K562 (cell line): Measurements from ENCODE around the gene TLE3. TPM values are rescaled to one million over a fixed set of nuclear protein-coding genes. Genes with fewer than 3 reads are reported as not detected.

ENCODE experiments used
- ATAC-seq: fragments of 200-7000 bp; cut with Tn5 transposase; 3 replicates; pipeline ENCODE4 v1.9.1; 2020; ENCODE audit warnings: moderate library complexity
- BruUV-seq: library from RNA; stranded (reverse); fragments of 400-500 nt; replicated peaks from 2 replicates; lab custom pipeline; 2021; lab: Mats Ljungman, UMichigan
- CTCF ChIA-PET: fragments of 300-600 bp; formaldehyde crosslinking; extraction: SDS; loops from one replicate; lab custom pipeline; 2021; ENCODE audit warnings: low intra/inter-chr PET ratio; lab: Yijun Ruan, JAX
- POLR2A ChIA-PET: fragments of 300-600, 350-650 bp; sonication (Branson Sonifier 250); formaldehyde crosslinking; extraction: SDS; loops from one replicate; lab custom pipeline; 2021; ENCODE audit warnings: antibody characterized with exemption, inconsistent platforms; lab: Yijun Ruan, JAX
- DNase-seq, 4 experiments: peaks; one replicate each; pipeline versions ENCODE4 v3.0.0 to v3.0.0-alpha.2; 2011 to 2018; ENCODE audit warnings: low spot score in 3 of 4, mixed read lengths in 3 of 4; ENCODE audit errors: extremely low read depth in 1 of 4
- FAIRE-seq: peaks from 2 replicates; lab custom pipeline; 2011; peaks lifted over from hg19 to GRCh38; lab: Jason Lieb, UNC
- H2AFZ ChIP-seq: 2 replicates; pipeline ENCODE4 v1.6.0; 2011; ENCODE audit warnings: low read depth, low read length, control low read depth, inconsistent platforms
- H3K27ac ChIP-seq: fragments of 200-600 bp; 3 replicates; pipeline ENCODE4 v1.8.0; 2011; ENCODE audit warnings: low read depth, mild to moderate bottlenecking, control low read depth, inconsistent platforms, low read length, moderate library complexity, mixed read lengths; ENCODE audit errors: extremely low read depth
- H3K27me3 ChIP-seq, 2 experiments: fragments of 300-600 bp in 1 of 2; 2 replicates in 1 of 2; 3 replicates in 1 of 2; pipeline versions ENCODE4 v1.6.0 to v1.8.0; 2011; ENCODE audit warnings: inconsistent platforms in 2 of 2, low read length in 2 of 2, mild to moderate bottlenecking in 1 of 2, mixed read lengths in 1 of 2, moderate library complexity in 1 of 2; ENCODE audit not compliant: control insufficient read depth in 2 of 2, insufficient read depth in 2 of 2
- H3K36me3 ChIP-seq: fragments of 300-600 bp; 3 replicates; pipeline ENCODE4 v1.8.0; 2011; ENCODE audit warnings: mild to moderate bottlenecking, low read length, inconsistent platforms; ENCODE audit not compliant: control insufficient read depth, insufficient read depth
- H3K4me1 ChIP-seq, 2 experiments: fragments of 200-600 bp in 1 of 2; replicated peaks in 1 of 2; 2 replicates in 1 of 2; 3 replicates in 1 of 2; pipeline versions ENCODE4 v1.5.1 to v1.8.0; 2011; ENCODE audit warnings: inconsistent platforms in 2 of 2, low read length in 2 of 2, mild to moderate bottlenecking in 1 of 2, mixed read lengths in 1 of 2, moderate library complexity in 1 of 2; ENCODE audit not compliant: control insufficient read depth in 2 of 2, insufficient read depth in 2 of 2
- H3K4me2 ChIP-seq: 2 replicates; pipeline ENCODE4 v1.6.1; 2011; ENCODE audit warnings: low read length, control low read depth, inconsistent platforms, mixed read lengths; ENCODE audit not compliant: insufficient read depth
- H3K4me3 ChIP-seq: fragments of 200-600 bp; sonication (generic), shearing (Covaris generic); 2 replicates; pipeline ENCODE4 v1.5.1; 2016; ENCODE audit warnings: control low read depth, inconsistent platforms
- H3K79me2 ChIP-seq: fragments of 200-600 bp; 3 replicates; pipeline ENCODE4 v1.8.0; 2011; ENCODE audit warnings: low read length, inconsistent platforms; ENCODE audit not compliant: control insufficient read depth, insufficient read depth
- H3K9ac ChIP-seq, 2 experiments: 2 replicates each; pipeline versions ENCODE4 v1.6.0 to v1.6.1; 2011; ENCODE audit warnings: low read depth in 2 of 2, low read length in 2 of 2, control low read depth in 1 of 2, inconsistent platforms in 1 of 2, mild to moderate bottlenecking in 1 of 2, mixed read lengths in 1 of 2; ENCODE audit not compliant: insufficient read depth in 1 of 2
- H3K9me1 ChIP-seq: one replicate; pipeline ENCODE4 v1.6.0; 2011; ENCODE audit warnings: inconsistent platforms, mild to moderate bottlenecking, low read length, moderate library complexity; ENCODE audit not compliant: control insufficient read depth, insufficient read depth
- H3K9me3 ChIP-seq: replicated peaks from 2 replicates; pipeline ENCODE4 v1.5.1; 2011; ENCODE audit warnings: low read depth, low read length, inconsistent platforms; ENCODE audit not compliant: control insufficient read depth, insufficient read depth
- H4K20me1 ChIP-seq: replicated peaks from 2 replicates; pipeline ENCODE4 v1.6.1; 2011; ENCODE audit warnings: low read length, inconsistent platforms, mixed read lengths; ENCODE audit not compliant: control insufficient read depth, insufficient read depth
- EP400 ChIP-seq: fragments of 450-650 bp; IDR thresholded peaks from 2 replicates; pipeline ENCODE4 v1.6.1; 2017; ENCODE audit warnings: antibody characterized with exemption, mild to moderate bottlenecking, moderate library complexity
- ILK ChIP-seq: fragments of 450-650 bp; IDR thresholded peaks from 2 replicates; pipeline ENCODE4 v1.6.1; 2016; ENCODE audit warnings: missing genetic modification characterization, low read depth, mild to moderate bottlenecking, missing compliant biosample characterization, moderate library complexity, borderline replicate concordance
- MYC ChIP-seq, 2 experiments: fragments of 250-450 bp in 1 of 2; sonication (Bioruptor Pico) in 1 of 2; IDR thresholded peaks; 2 replicates each; pipeline versions ENCODE4 v1.5.1 to v1.6.1; 2012 to 2021; ENCODE audit warnings: low read depth in 2 of 2, borderline replicate concordance in 1 of 2, improper control_type of control experiment in 1 of 2, low read length in 1 of 2, mild to moderate bottlenecking in 1 of 2, moderate library complexity in 1 of 2
- RBM25 ChIP-seq: fragments of 200-400 bp; formaldehyde crosslinking; IDR thresholded peaks from 2 replicates; pipeline ENCODE4 v1.6.1; 2018; ENCODE audit warnings: low read length, low read depth, moderate library complexity; ENCODE audit not compliant: severe bottlenecking
- TBP ChIP-seq: optimal IDR thresholded peaks from 2 replicates; pipeline ENCODE3; 2011; ENCODE audit warnings: low read depth, low read length, improper control_type of control experiment
- ZFP36 ChIP-seq: fragments of 150-350 bp; IDR thresholded peaks from 2 replicates; pipeline ENCODE4 v1.6.1; 2018; ENCODE audit warnings: low read length, low read depth; ENCODE audit not compliant: partially characterized antibody
- ZNF224 ChIP-seq: sonication (generic); formaldehyde crosslinking; IDR thresholded peaks from 2 replicates; pipeline ENCODE4 v1.8.0; 2022; ENCODE audit warnings: mild to moderate bottlenecking, missing genetic modification reagents
- ZNF280A ChIP-seq: fragments of 450-650 bp; IDR thresholded peaks from 2 replicates; pipeline ENCODE4 v1.6.1; 2018; ENCODE audit warnings: mild to moderate bottlenecking, low read depth; ENCODE audit not compliant: partially characterized antibody
- ZNF282 ChIP-seq: sonication (generic); formaldehyde crosslinking; IDR thresholded peaks from 2 replicates; pipeline ENCODE4 v1.8.1; 2023; ENCODE audit warnings: missing genetic modification reagents
- WGBS: fragments of 100-300 bp; shearing (Covaris generic); methylation state at CpG from one replicate; pipeline ENCODE4 v1.1.6; 2016; ENCODE audit warnings: low coverage, mixed read lengths; ENCODE audit not compliant: insufficient coverage; ENCODE audit errors: missing lambda C conversion rate; 5-methylcytosine and 5-hydroxymethylcytosine counted together
- in situ Hi-C: fragments of 300-500 bp; cut with MboI; formaldehyde crosslinking; loops from 4 replicates; pipeline ENCODE4 v1.15.0; 2018; ENCODE audit warnings: inconsistent platforms, mixed read lengths
- intact Hi-C: fragments of 100-400 bp; cut with micrococcal nuclease; formaldehyde crosslinking; loops from 2 replicates; pipeline ENCODE4 v1.14.2; 2022
- polyA plus RNA-seq, 8 experiments: library from polyadenylated mRNA; depleted of rRNA in 4 of 8; stranded (reverse) in 5 of 8; unstranded in 3 of 8; fragments of >200 nt; fragmentation: Nextera tagmentation in 2 of 8; fragmentation: Illumina TruSeq in 1 of 8; extraction: Ambion mirVana in 2 of 8; extraction: Trizol in 1 of 8; gene quantifications; 2 replicates each; pipeline versions ENCODE4 v1.2.1 to v1.2.3, GENCODE V29; 2011 to 2014; ENCODE audit warnings: inconsistent platforms in 1 of 8, missing spikeins in 1 of 8
- total RNA-seq, 7 experiments: library from RNA; depleted of rRNA in 6 of 7; stranded (reverse); fragments of >200 nt in 6 of 7; fragmentation: Illumina TruSeq in 2 of 7; extraction: Trizol in 2 of 7; gene quantifications; 2 replicates each; pipeline versions ENCODE4 v1.2.1 to v1.2.3, GENCODE V29; 2011 to 2021; ENCODE audit warnings: low replicate concordance in 1 of 7

Gene TLE3
- total and polyA plus RNA-seq, 9 of the 15 experiments (the other 6 are each of a cell fraction or from before 2014, with no cell fraction given), result 1.5 to 84.2 (median 14.1) TPM

- H3K4me2 ChIP-seq, result no peak overlapping the region
- ChIA-PET POLR2A (interaction anchor here (0.6 kb wide), 1 partner anchor 30 kb away, joined by 3 read pairs; no protein-coding TSS in a partner anchor), CTCF (no interaction called here)
- H3K4me1 ChIP-seq, result no peaks in the 10 kb centered on the region
- no peaks in the 10 kb centered on the region for H3K9me1 ChIP-seq
- H3K9me3 ChIP-seq, result no peaks in the 10 kb centered on the region
- DNase-seq, result no peak
- FAIRE-seq, result no peak
- peak; percentile 37 for TF ChIP-seq RBM25
- no peak for TF ChIP-seq ILK (tag)
- no peak for TF ChIP-seq EP400
- TF ChIP-seq ZNF282, result no peak
- TF ChIP-seq ZFP36, result peak; percentile 59
- no peak for TF ChIP-seq TBP
- no peak for TF ChIP-seq MYC (IDR thresholded peaks at IDR 0.05; ENCODE audit: low read depth, low read length)
- TF ChIP-seq MYC (CRISPR knock-in tag; IDR thresholded peaks at IDR 0.05; ENCODE audit: borderline replicate concordance, low read depth), result no peak
- TF ChIP-seq ZNF224 (CRISPR knock-in tag), result no peak
- TF ChIP-seq ZNF280A, result no peak
- intact Hi-C loops (no loop called here), in situ Hi-C loops (no loop called here)
- H3K27ac ChIP-seq, result no peak overlapping the region
- H3K4me3 ChIP-seq, result no peak overlapping the region
- H4K20me1 ChIP-seq, result 0 out of 2 replicates have a peak, but pooled peaks cover 3% of the 10 kb centered on the region
- H3K79me2 ChIP-seq, result no peaks in the 10 kb centered on the region
- WGBS, result under 1% methylated on average over 11 of the region's 11 CpGs
- H2AFZ ChIP-seq, result no peak overlapping the region
- no peak overlapping the region for H3K9ac ChIP-seq
- BruUV-seq, result no TSS peak
- H3K36me3 ChIP-seq, result no peaks in the 10 kb centered on the region
- ATAC-seq, result no peak
- peaks cover 25 to 43% of the 10 kb centered on the region in 2 experiments for H3K27me3 ChIP-seq
Measured at GRCh38 chr15:70025413-70026296, 72.1 kb downstream of the TLE3 start.
